ENCODE data around the gene TMEM59.

The TMEM59 gene

DNA sequence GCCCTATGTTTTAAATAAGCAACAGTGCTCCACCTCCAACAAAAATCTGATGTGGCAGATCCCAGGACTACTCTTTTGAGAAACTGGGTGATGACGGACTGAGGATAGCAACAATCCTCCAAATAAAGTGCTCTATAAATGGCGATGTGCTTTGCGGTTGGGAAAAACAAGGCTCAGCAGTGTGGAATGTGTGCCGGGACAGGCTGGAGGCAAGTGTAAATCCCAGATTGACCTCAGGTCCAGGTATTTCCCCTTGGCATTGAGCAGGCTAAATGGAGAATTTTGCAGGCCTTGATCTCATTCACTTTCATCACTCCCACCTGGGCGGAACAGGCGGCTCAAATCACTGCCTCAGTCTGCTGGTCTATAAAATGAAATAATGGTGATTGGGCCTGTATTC, 71.8 kb downstream of the TMEM59 start:
- no peak for DNase-seq

DNA sequence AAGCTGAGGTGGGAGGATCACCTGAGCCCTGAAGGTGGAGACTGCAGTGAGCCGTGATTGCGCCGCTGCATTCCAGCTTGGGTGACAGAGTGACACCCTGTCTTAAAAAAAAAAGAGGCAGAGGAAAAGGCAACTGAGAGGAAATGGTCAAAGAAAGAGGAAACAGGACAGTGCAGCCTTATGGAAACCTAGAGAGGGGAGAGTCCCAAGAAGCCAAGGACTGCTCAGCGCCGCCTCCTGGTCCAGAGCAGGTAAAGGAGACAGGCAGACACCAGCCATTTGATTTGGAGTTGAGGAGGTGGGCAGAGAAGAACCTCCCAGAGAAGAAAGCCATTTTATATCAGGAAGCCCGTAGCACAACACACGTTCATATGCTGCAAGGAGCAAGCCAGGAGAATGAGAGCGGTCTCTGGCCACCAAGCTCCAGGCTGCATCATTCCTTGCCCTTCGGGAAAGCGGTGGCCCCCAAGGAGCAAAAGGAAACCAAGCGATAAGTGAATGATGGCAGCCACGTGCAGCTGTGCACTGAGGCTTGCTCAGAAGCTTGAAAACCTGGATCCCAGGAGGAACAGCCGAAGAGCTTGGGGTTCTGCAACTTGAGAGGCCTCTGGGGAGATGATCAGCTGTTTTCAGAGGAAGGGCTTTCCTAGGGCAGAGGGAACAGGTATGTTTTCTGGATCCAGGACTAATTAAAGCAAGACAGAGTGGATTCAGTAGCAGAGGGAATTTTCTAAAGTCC, 73.1 kb downstream of the TMEM59 start:
- no peak for DNase-seq
